Measurements from ENCODE around the gene ARHGAP45. TPM values are rescaled to one million over a fixed set of nuclear protein-coding genes. Genes with fewer than 3 reads are reported as not detected.

The ARHGAP45 gene
- total RNA-seq, 4 donors from 2014 or later: 17.8 to 28.3 (median 21.2) TPM

- Histone ChIP-seq H3K4me3 (no peak overlapping the region), H3K27ac (replicated peaks in 1 of 4) (no peak overlapping the region), H3K36me3 (peaks cover 6 to 52% (median 45%) of the 10 kb centered on the region in 4 donors), H3K4me1 (peaks cover 5 to 44% (median 37%) of the 10 kb centered on the region in 4 donors), H3K9me3 (no peaks in the 10 kb centered on the region), H3K27me3 (peaks cover 0 to 33% (median 0%) of the 10 kb centered on the region in 4 donors)
- TF ChIP-seq POLR2AphosphoS5 (IDR thresholded peaks at IDR 0.05) (no peak), EP300 (IDR thresholded peaks at IDR 0.05) (no peak), POLR2A (IDR thresholded peaks at IDR 0.05; ENCODE audit: low read depth) (no peak)
- TF ChIP-seq, protein P1, sequence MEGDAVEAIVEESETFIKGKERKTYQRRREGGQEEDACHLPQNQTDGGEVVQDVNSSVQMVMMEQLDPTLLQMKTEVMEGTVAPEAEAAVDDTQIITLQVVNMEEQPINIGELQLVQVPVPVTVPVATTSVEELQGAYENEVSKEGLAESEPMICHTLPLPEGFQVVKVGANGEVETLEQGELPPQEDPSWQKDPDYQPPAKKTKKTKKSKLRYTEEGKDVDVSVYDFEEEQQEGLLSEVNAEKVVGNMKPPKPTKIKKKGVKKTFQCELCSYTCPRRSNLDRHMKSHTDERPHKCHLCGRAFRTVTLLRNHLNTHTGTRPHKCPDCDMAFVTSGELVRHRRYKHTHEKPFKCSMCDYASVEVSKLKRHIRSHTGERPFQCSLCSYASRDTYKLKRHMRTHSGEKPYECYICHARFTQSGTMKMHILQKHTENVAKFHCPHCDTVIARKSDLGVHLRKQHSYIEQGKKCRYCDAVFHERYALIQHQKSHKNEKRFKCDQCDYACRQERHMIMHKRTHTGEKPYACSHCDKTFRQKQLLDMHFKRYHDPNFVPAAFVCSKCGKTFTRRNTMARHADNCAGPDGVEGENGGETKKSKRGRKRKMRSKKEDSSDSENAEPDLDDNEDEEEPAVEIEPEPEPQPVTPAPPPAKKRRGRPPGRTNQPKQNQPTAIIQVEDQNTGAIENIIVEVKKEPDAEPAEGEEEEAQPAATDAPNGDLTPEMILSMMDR (IDR thresholded peaks at IDR 0.05): no peak
- intact Hi-C loops (cut with DNase I): no loop called here
- DNase-seq (ENCODE audit: extremely low spot score): no peak
- 67% methylated on average over 34 of the region's 38 CpGs for WGBS
Measured at GRCh38 chr19:1085676-1086442, 18.9 kb downstream of the ARHGAP45 start.

GRCh38 chr19:1086613-1087012 lies 19.6 kb downstream of the ARHGAP45 start:
- intact Hi-C loops (cut with DNase I): no loop called here
- DNase-seq (ENCODE audit: extremely low spot score): no peak
- no peak overlapping the region for H3K27ac ChIP-seq (replicated peaks in 1 of 4)
- H3K4me1 ChIP-seq: peaks cover 5 to 46% (median 35%) of the 10 kb centered on the region in 4 donors
- TF ChIP-seq EP300 (IDR thresholded peaks at IDR 0.05) (no peak), POLR2AphosphoS5 (IDR thresholded peaks at IDR 0.05) (no peak)
- TF ChIP-seq, protein P1 (IDR thresholded peaks at IDR 0.05): no peak
- no peak overlapping the region for H3K4me3 ChIP-seq
- H3K9me3 ChIP-seq: no peaks in the 10 kb centered on the region
- WGBS: 80% methylated on average over 20 of the region's 21 CpGs
- peaks cover 0 to 29% (median 0%) of the 10 kb centered on the region in 4 donors for H3K27me3 ChIP-seq
- H3K36me3 ChIP-seq: peaks cover 11 to 60% (median 53%) of the 10 kb centered on the region in 4 donors

DNA sequence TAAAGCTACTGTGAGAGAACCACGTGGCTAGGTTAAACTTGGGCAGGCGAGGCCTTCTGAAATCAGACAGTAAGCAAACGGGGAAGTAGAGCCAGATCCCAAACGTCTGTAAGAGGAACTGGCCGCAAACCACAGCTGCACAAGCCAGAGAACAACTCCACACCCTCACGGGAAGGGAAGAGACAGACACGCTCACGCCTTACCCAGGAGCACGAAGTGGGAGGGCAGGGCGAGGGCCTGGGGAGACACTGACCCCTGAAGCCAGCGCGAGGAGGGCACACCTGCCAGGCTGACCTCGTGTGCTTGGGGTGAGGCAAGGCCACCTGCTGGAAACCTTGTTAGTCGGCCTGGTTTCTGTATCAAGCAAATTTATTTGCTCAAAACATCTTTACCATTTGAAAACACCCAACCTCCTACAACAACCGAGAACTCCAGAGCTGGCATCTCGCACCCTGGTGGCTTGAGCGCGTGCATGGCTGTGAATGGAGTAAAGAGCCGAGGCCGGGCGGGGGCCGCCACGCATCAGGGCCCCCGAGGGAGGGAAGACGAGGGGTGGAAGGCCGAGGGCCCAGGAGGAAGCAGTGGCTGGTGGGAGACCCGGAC lies 20.9 kb downstream of the ARHGAP45 start:
- DNase-seq (ENCODE audit: extremely low spot score): peak; percentile 95
- 66% methylated on average over 24 of the region's 27 CpGs for WGBS
- peak overlapping the region; percentile 22 to 75 (median 62) for H3K27ac ChIP-seq (replicated peaks in 1 of 4)
- no peak overlapping the region for H3K4me3 ChIP-seq
- intact Hi-C loops (cut with DNase I): no loop called here
- H3K36me3 ChIP-seq: peaks cover 13 to 73% (median 64%) of the 10 kb centered on the region in 4 donors
- H3K4me1 ChIP-seq: peaks cover 0 to 39% (median 25%) of the 10 kb centered on the region in 4 donors
- TF ChIP-seq POLR2AphosphoS5 (IDR thresholded peaks at IDR 0.05): peak; percentile 14 to 49
- no peak for TF ChIP-seq EP300 (IDR thresholded peaks at IDR 0.05)
- no peaks in the 10 kb centered on the region for H3K9me3 ChIP-seq
- H3K27me3 ChIP-seq: peaks cover 0 to 16% (median 0%) of the 10 kb centered on the region in 4 donors

GRCh38 chr19:1088416-1089010 lies 21.5 kb downstream of the ARHGAP45 start:
- Histone ChIP-seq H3K4me3 (no peak overlapping the region), H3K27ac (replicated peaks in 1 of 4) (peak overlapping the region; percentile 22 to 75 (median 62)), H3K4me1 (peaks cover 1 to 38% (median 30%) of the 10 kb centered on the region in 4 donors), H3K36me3 (peaks cover 13 to 79% (median 70%) of the 10 kb centered on the region in 4 donors), H3K27me3 (peaks cover 0 to 10% (median 0%) of the 10 kb centered on the region in 4 donors), H3K9me3 (no peaks in the 10 kb centered on the region)
- 88% methylated on average over 10 of the region's 27 CpGs for WGBS
- intact Hi-C loops (cut with DNase I): no loop called here
- no peak for DNase-seq (ENCODE audit: extremely low spot score)
- TF ChIP-seq POLR2A (IDR thresholded peaks at IDR 0.05; ENCODE audit: low read depth) (no peak), POLR2AphosphoS5 (IDR thresholded peaks at IDR 0.05) (peak in 1 of 2 donors; percentile 15)

- TF ChIP-seq POLR2A (IDR thresholded peaks at IDR 0.05; ENCODE audit: low read depth) (no peak), POLR2AphosphoS5 (IDR thresholded peaks at IDR 0.05) (no peak), EP300 (IDR thresholded peaks at IDR 0.05) (no peak)
- TF ChIP-seq, protein P1 (IDR thresholded peaks at IDR 0.05): no peak
- WGBS: 90% methylated on average over 17 of the region's 32 CpGs
- no peak overlapping the region for H3K4me3 ChIP-seq
- peaks cover 13 to 83% (median 72%) of the 10 kb centered on the region in 4 donors for H3K36me3 ChIP-seq
- peaks cover 9 to 45% (median 38%) of the 10 kb centered on the region in 4 donors for H3K4me1 ChIP-seq
- intact Hi-C loops (cut with DNase I): no loop called here
- DNase-seq (ENCODE audit: extremely low spot score): no peak
- peak overlapping the region in 2 of 4 donors; percentile 66 to 75 for H3K27ac ChIP-seq (replicated peaks in 1 of 4)
- H3K27me3 ChIP-seq: peaks cover 0 to 3% (median 0%) of the 10 kb centered on the region in 4 donors
- no peaks in the 10 kb centered on the region for H3K9me3 ChIP-seq
Measured at GRCh38 chr19:1089126-1089771, 22.3 kb downstream of the ARHGAP45 start.
